Measurements from ENCODE around the gene SMIM20. TPM values are rescaled to one million over a fixed set of nuclear protein-coding genes. Genes with fewer than 3 reads are reported as not detected.

The SMIM20 gene
- polyA plus RNA-seq, 1 donor from 2014 or later, result 19.1 TPM

DNA sequence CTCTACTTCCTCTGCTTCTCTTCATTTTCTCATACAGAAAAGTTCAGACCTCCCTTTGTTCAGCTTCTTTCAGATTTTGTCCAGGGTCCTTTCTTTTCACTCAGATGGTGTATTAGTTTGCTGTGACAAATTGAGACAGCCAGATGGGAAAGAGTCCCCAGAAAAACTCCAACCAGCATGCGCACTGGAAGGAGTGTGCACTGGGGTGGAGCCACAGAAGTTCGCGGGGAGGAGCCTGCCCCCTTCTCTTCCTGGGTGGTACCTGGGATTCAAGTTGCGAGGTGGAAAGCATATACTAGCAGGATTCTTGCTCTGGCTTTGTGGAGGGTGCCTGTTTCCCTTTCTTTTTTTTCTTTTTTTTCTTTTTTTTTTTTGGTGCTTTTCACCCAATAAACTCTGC lies 51.6 kb downstream of the SMIM20 start:
- Histone ChIP-seq H3K27ac (ENCODE audit: low read length) (no peak overlapping the region), H3K9me3 (ENCODE audit: low read length) (no peaks in the 10 kb centered on the region), H3K36me3 (ENCODE audit: insufficient read depth, low read length) (no peaks in the 10 kb centered on the region), H3K9ac (ENCODE audit: low read length) (no peak overlapping the region), H3K27me3 (ENCODE audit: insufficient read depth, low read depth, low read length) (no peaks in the 10 kb centered on the region), H2AFZ (ENCODE audit: low read depth, low read length) (no peak overlapping the region), H3K4me2 (ENCODE audit: low read length) (no peak overlapping the region), H3K79me2 (replicated peaks; ENCODE audit: insufficient read depth, low read length) (no peaks in the 10 kb centered on the region), H3K4me3 (ENCODE audit: low read length) (no peak overlapping the region), H3F3A (ENCODE audit: insufficient read depth, low read length, poor library complexity, severe bottlenecking) (no peaks in the 10 kb centered on the region), H3K9me2 (ENCODE audit: insufficient read depth, low read length) (no peaks in the 10 kb centered on the region), H4K20me1 (ENCODE audit: insufficient read depth) (no peaks in the 10 kb centered on the region)
- no peak for TF ChIP-seq RAD21 (conservative IDR thresholded peaks at IDR 0.05)
- no peak for TF ChIP-seq POLR2AphosphoS5 (IDR thresholded peaks at IDR 0.05)
- no peak for TF ChIP-seq MXI1 (conservative IDR thresholded peaks at IDR 0.05; ENCODE audit: poor library complexity, severe bottlenecking)
- TF ChIP-seq TAF1 (IDR thresholded peaks at IDR 0.05; ENCODE audit: low read depth), result no peak
- TF ChIP-seq, protein P1, sequence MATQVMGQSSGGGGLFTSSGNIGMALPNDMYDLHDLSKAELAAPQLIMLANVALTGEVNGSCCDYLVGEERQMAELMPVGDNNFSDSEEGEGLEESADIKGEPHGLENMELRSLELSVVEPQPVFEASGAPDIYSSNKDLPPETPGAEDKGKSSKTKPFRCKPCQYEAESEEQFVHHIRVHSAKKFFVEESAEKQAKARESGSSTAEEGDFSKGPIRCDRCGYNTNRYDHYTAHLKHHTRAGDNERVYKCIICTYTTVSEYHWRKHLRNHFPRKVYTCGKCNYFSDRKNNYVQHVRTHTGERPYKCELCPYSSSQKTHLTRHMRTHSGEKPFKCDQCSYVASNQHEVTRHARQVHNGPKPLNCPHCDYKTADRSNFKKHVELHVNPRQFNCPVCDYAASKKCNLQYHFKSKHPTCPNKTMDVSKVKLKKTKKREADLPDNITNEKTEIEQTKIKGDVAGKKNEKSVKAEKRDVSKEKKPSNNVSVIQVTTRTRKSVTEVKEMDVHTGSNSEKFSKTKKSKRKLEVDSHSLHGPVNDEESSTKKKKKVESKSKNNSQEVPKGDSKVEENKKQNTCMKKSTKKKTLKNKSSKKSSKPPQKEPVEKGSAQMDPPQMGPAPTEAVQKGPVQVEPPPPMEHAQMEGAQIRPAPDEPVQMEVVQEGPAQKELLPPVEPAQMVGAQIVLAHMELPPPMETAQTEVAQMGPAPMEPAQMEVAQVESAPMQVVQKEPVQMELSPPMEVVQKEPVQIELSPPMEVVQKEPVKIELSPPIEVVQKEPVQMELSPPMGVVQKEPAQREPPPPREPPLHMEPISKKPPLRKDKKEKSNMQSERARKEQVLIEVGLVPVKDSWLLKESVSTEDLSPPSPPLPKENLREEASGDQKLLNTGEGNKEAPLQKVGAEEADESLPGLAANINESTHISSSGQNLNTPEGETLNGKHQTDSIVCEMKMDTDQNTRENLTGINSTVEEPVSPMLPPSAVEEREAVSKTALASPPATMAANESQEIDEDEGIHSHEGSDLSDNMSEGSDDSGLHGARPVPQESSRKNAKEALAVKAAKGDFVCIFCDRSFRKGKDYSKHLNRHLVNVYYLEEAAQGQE (IDR thresholded peaks at IDR 0.05; ENCODE audit: borderline replicate concordance), result no peak
- TF ChIP-seq EP300 (conservative IDR thresholded peaks at IDR 0.05; ENCODE audit: poor library complexity, severe bottlenecking), result no peak
- TF ChIP-seq, protein P2, sequence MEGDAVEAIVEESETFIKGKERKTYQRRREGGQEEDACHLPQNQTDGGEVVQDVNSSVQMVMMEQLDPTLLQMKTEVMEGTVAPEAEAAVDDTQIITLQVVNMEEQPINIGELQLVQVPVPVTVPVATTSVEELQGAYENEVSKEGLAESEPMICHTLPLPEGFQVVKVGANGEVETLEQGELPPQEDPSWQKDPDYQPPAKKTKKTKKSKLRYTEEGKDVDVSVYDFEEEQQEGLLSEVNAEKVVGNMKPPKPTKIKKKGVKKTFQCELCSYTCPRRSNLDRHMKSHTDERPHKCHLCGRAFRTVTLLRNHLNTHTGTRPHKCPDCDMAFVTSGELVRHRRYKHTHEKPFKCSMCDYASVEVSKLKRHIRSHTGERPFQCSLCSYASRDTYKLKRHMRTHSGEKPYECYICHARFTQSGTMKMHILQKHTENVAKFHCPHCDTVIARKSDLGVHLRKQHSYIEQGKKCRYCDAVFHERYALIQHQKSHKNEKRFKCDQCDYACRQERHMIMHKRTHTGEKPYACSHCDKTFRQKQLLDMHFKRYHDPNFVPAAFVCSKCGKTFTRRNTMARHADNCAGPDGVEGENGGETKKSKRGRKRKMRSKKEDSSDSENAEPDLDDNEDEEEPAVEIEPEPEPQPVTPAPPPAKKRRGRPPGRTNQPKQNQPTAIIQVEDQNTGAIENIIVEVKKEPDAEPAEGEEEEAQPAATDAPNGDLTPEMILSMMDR (IDR thresholded peaks at IDR 0.05; ENCODE audit: poor library complexity, severe bottlenecking), result no peak
- no peak for TF ChIP-seq EZH2 (IDR thresholded peaks at IDR 0.05; ENCODE audit: borderline replicate concordance, insufficient read depth, low read length, poor library complexity, severe bottlenecking)
- no peak for TF ChIP-seq SMC3 (conservative IDR thresholded peaks at IDR 0.05; ENCODE audit: poor library complexity)

DNA sequence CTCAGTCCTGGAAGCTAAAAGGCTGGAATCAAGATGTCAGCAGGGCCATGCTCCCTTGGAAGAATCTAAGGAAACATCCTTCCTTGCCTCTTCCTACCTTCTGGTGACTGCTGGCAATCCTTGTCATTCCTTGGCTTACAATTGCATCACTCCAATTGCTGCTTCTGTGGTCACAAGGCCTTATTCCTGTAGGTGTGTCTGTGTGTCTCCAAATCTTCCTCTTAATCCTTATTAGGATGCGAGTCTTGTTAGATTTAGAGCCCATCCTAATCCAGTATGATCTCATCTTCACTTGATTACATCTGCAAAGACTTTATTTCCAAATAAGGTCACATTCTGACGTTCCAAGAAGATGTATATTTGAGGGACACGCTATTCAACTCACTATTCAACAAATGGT lies 52.2 kb downstream of the SMIM20 start:
- no peak overlapping the region for H3K27ac ChIP-seq (ENCODE audit: low read length)
- no peak overlapping the region for H3K4me2 ChIP-seq (ENCODE audit: low read length)
- no peaks in the 10 kb centered on the region for H3K9me3 ChIP-seq (ENCODE audit: low read length)
- TF ChIP-seq EP300 (conservative IDR thresholded peaks at IDR 0.05; ENCODE audit: poor library complexity, severe bottlenecking) (no peak), SMC3 (conservative IDR thresholded peaks at IDR 0.05; ENCODE audit: poor library complexity) (no peak), MXI1 (conservative IDR thresholded peaks at IDR 0.05; ENCODE audit: poor library complexity, severe bottlenecking) (no peak), EZH2 (IDR thresholded peaks at IDR 0.05; ENCODE audit: borderline replicate concordance, insufficient read depth, low read length, poor library complexity, severe bottlenecking) (no peak), TAF1 (IDR thresholded peaks at IDR 0.05; ENCODE audit: low read depth) (no peak), POLR2AphosphoS5 (IDR thresholded peaks at IDR 0.05) (no peak), RAD21 (conservative IDR thresholded peaks at IDR 0.05) (no peak)
- TF ChIP-seq, protein P2 (IDR thresholded peaks at IDR 0.05; ENCODE audit: poor library complexity, severe bottlenecking), result no peak
- TF ChIP-seq, protein P1 (IDR thresholded peaks at IDR 0.05; ENCODE audit: borderline replicate concordance), result no peak
- no peaks in the 10 kb centered on the region for H3K79me2 ChIP-seq (replicated peaks; ENCODE audit: insufficient read depth, low read length)
- no peak overlapping the region for H3K4me3 ChIP-seq (ENCODE audit: low read length)
- H3K27me3 ChIP-seq (ENCODE audit: insufficient read depth, low read depth, low read length), result no peaks in the 10 kb centered on the region
- H3K9ac ChIP-seq (ENCODE audit: low read length), result no peak overlapping the region
- H4K20me1 ChIP-seq (ENCODE audit: insufficient read depth), result no peaks in the 10 kb centered on the region
- H3F3A ChIP-seq (ENCODE audit: insufficient read depth, low read length, poor library complexity, severe bottlenecking), result no peaks in the 10 kb centered on the region
- no peaks in the 10 kb centered on the region for H3K9me2 ChIP-seq (ENCODE audit: insufficient read depth, low read length)
- H3K36me3 ChIP-seq (ENCODE audit: insufficient read depth, low read length), result no peaks in the 10 kb centered on the region
- H2AFZ ChIP-seq (ENCODE audit: low read depth, low read length), result no peak overlapping the region
